Activated CD4-positive, alpha-beta T cell treated with anti-CD3 and anti-CD28 coated beads for 4 hours (primary cell): ENCODE data around the gene PDLIM7.
A peak's percentile ranks its signal among the peaks of the same experiment; 100 is the strongest.

Experiments
- DNase-seq, 2 donors: peaks; one replicate each; pipeline ENCODE4 v3.0.0-alpha.2; 2020

PDLIM7 gene

GRCh38 chr5:177524539-177524900 lies 27.1 kb upstream of the PDLIM7 start:
- no peak for DNase-seq

DNA sequence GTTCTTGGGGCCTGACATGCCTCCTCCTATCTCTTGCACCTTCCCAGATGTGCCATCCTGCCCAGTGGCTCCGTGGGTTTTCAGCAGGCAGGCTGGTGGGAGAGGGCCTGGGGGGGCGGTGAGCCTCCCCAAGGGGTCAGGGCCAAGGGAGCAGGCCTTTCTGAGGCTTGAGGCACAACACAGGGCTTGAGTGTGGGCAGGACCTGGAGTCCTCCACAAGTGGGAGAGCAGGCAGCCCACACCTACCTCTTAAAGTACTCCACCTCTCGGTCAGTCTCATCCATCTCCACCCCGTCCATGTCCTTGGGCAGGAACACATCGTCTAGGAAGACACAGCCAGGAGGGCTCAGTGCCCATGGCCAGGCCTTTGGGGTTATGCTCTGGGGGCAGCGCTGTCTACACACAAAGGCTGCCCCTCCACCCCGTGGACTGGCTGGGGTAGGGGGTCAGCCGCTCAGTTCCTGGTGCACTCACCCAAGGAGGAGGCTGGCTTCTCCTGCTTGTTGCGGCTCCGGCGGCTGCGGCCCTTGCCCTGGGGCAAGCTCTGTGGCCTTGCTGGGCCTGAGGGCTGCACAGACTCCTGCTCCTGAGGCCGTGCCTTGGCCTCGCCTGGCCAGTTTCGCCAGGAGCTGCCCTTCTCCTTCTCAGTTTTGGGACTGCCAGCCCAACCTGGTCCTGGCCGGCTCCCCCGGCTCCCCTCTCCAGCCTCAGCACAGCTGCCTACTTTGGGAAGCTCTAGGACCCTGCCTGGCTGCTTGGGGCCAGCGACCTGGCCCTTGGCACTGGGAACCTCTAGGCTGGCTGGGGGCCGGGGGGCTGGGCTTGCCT lies 26.5 kb upstream of the PDLIM7 start:
- DNase-seq = no peak

DNA sequence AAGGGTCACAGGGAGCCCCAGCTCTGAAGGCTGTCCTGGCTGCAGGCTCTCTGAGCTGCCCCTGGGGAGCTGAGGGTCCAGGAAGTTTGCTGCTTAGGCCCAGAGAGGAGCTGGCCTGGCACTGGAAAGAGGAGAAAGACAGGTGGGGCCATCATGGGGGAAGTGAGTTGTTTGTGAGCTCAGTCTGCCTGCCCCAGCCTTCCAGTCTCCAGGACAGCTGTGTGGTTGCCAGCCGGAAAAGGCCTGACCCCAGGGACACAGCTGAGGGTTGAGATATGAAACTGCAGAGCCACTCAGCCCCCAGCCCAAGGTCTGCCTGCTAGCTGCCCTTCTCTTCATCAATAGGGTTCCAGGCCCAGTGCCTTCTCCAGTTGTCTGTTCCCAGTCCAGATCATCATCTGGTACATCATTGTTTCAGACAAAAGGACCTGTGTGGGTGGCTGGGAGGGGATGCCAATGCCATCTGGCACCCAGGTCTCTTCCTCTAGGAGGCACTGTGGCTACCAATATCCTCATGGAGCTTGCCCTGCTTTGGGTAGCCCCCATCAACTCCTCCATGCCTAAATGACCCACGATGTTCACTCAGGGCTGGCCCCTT lies 23.6 kb upstream of the PDLIM7 start:
- no peak for DNase-seq

- DNase-seq = no peak
Measured at GRCh38 chr5:177520271-177520670, 22.9 kb upstream of the PDLIM7 start.

DNA sequence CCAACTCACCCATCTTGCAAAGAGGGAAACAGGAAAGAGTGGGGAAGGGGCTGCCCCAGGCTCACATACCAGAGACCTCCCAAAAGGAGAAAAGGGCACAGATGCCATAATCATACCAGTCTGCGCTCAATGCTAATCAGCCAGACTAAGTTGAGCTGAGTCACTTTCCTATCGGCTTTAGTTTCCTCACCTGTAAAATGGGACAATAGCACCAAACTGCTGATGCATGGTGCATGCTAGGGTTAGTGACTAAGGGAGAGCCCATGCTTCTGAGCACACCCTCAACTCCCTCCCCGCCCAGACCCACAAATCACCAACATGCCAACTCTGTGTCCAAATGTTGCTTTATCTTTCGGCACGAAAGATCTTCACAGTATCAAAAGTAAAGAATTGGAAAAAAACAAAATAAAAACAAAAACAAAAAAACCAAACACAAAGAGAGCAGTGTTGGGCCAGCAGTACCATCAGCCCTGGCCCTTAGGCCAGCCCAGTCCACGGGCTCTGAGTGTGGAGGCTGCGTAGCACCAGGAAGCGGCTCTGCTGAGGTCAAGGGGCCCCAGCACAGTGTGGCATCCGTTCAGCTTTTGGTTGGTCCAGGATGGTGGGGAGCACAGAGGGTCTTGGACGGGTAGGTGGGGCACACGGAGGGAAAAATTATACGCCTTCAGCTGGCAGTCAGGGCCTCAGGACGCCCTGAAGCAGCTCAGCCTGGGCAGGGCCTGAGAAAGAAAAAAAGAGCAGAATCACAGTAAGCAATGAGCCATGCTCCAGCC lies 22.2 kb upstream of the PDLIM7 start:
- no peak for DNase-seq

GRCh38 chr5:177516601-177517568 lies 19.5 kb upstream of the PDLIM7 start, which contains the start of gene DDX41:
Gene DDX41, minus strand, starts transcription at chr5:177516961. Its CDS starts 16 bp downstream, at chr5:177516945.
- peak; percentile 94 for DNase-seq

- DNase-seq = no peak
Measured at GRCh38 chr5:177515580-177515979, 18.2 kb upstream of the PDLIM7 start.

DNA sequence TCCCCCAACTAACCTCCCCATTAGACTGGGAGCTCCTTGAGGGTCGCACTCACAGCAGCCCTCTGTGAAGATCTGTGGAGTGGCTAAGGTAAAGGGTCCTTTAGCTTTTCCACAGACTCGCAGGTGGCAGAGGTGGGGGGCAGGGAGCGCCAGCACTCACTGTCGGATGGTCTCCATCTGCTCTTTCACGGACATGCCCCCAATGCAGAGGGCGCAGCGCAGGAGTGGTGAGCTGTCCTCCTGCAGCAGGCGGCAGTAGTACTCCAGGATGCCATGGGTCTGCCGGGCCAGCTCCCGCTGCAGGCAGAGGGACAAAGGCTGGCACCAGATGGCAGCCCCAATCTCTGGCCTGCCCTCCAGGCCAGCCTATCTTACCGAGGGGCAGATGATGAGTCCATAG lies 17.1 kb upstream of the PDLIM7 start:
- no peak for DNase-seq

GRCh38 chr5:177513500-177513899 lies 16.1 kb upstream of the PDLIM7 start:
- no peak for DNase-seq

- DNase-seq = no peak
Measured at GRCh38 chr5:177512736-177513380, 15.5 kb upstream of the PDLIM7 start.

- DNase-seq = no peak
Measured at GRCh38 chr5:177511796-177512675, 14.6 kb upstream of the PDLIM7 start.

DNA sequence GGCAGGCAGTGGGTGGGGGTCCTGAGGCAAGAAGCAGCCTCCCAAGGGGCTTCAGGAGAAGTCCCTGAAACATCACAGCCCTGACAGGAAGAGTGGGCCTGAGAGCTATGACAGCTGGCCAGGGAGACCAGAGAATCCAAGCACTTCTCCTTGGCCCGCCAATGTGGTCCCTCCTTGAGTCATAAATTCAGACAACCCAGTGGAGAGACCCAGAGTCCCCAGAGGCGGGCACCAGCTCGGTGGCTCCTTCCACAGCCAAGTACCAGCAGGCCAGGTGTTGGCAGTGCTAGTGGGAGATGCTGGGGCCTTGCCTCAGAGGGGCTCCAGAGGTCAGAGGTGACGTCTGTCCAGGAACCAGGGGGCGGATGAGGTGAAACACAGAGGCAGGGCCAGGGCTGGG lies 13.8 kb upstream of the PDLIM7 start:
- no peak for DNase-seq

- DNase-seq = no peak
Measured at GRCh38 chr5:177510567-177511053, 13.2 kb upstream of the PDLIM7 start.

DNA sequence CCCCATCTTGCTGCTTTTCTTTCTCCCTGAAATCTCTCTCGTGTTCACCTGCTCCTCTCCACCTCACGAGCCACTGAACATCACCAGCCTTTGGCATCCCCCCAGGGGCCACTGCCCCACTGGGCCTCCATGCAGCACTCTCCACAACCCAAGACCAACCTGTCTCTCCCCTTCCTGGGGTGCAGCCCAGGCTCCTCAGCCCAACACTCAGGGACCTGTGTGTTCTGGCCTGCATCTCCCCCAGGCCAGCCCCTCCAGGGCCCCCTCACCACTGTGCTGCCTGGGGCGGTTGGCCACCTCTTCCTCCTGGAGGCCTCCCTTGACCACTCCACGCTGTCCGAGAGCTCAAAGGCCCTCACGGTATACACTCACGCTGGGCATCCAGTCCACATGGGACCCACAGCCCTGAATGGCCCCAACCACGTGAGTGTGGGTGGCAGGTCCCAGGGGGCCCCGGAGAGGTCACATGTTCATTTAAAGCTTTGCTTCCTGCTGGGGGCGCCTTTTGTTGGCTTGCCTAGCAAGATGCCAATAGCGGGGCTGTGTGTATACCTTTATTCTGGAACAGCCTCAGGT lies 12.7 kb upstream of the PDLIM7 start:
- DNase-seq = no peak

DNA sequence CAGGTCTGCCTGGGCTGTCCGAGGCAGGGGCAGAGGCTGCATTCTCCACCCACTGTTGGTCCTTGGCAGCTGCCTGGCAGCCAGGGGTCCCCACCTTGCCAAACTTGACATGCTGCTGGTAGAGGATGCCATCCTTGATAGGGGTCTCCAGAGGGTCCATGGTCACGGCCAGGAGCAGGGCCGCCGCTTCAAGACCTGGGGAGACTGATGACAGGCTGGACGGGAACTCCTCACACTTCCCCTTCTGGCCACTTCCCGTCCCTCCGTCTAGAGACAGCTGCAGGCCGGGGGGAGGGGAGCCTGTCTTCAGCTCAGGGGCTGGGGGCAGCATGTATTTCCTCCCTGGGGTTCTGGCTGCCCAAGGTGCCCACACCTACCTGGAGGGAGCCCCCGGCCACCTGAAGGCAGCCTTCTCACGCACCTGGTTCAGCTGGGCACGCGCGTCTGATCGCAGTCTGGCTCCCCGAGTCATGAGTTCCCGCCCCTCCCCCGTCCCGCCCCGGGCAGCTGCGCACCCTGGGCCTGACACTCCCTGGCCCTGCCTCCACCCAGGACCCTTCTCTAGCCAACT lies 12.1 kb upstream of the PDLIM7 start, which contains the start of gene DOK3:
TSS of gene DOK3 (minus strand) at position 446 of the 571 bp plus-strand sequence. CDS start at position 160, 286 bp downstream.
- no peak for DNase-seq

- no peak for DNase-seq
Measured at GRCh38 chr5:177508837-177509236, 11.4 kb upstream of the PDLIM7 start.

- DNase-seq = no peak
Measured at GRCh38 chr5:177508221-177508611, 10.8 kb upstream of the PDLIM7 start.

GRCh38 chr5:177507596-177508220 lies 10.3 kb upstream of the PDLIM7 start:
- no peak for DNase-seq

DNA sequence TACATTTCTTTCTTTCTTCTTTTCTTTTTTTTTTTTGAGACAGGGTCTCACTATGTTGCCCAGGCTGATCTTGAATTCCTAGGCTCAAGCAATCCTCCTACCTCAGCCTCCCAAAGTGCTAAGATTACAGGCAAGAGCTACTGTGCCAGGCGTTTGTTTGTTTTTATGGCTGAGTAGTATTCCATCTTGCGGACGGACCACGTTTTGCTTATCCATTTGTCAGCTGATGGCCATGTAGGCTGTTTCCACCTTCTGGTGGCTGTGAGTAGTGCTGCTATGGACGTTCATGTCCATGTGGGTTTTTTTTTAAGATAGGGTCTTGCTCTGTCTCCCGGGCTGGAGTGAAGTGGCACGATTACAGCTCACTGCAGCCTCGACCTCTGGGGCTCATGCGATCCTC lies 9.8 kb upstream of the PDLIM7 start:
- no peak for DNase-seq
